Suprapubic skin (tissue), 4 donors: ENCODE results near the gene EXD1.

Experiments used
- CTCF ChIP-seq, 2 donors: fragments of 200-600 bp in 1 of 2; fragments of 450-650 bp in 1 of 2; sonication (generic) in 1 of 2; IDR thresholded peaks; one replicate each; pipeline ENCODE4 v1.5.1; 2016 to 2019; ENCODE audit warnings: antibody characterized with exemption in 2 of 2, mild to moderate bottlenecking in 1 of 2, moderate library complexity in 1 of 2
- EP300 ChIP-seq: sonication (generic); formaldehyde crosslinking; IDR thresholded peaks from one replicate; pipeline ENCODE4 v1.6.1; 2017; ENCODE audit warnings: antibody characterized with exemption
- POLR2A ChIP-seq, 2 donors: fragments of 450-650 bp; IDR thresholded peaks; one replicate each; pipeline ENCODE4 v1.6.1; 2017; ENCODE audit warnings: antibody characterized with exemption in 2 of 2, mild to moderate bottlenecking in 2 of 2, moderate library complexity in 2 of 2
- POLR2AphosphoS5 ChIP-seq, 3 donors: sonication (generic); formaldehyde crosslinking; IDR thresholded peaks; one replicate each; pipeline ENCODE4 v1.6.1; 2017; ENCODE audit warnings: antibody characterized with exemption in 3 of 3

GRCh38 chr15:41238100-41238499 lies 7.5 kb upstream of the EXD1 start:
- TF ChIP-seq CTCF (IDR thresholded peaks at IDR 0.05): no peak
- TF ChIP-seq POLR2AphosphoS5 (IDR thresholded peaks at IDR 0.05): no peak
- TF ChIP-seq POLR2A (IDR thresholded peaks at IDR 0.05): no peak
- no peak for TF ChIP-seq EP300
